MCF 10A (cell line): ENCODE results near the gene AP1G2. TPM values are rescaled to one million over a fixed set of nuclear protein-coding genes. Genes with fewer than 3 reads are reported as not detected.

Source experiments
- BruUV-seq: library from RNA; stranded (reverse); fragments of 400-500 nt; replicated peaks from 2 replicates; lab custom pipeline; 2021; lab: Mats Ljungman, UMichigan
- CTCF ChIA-PET: fragments of 300-600 bp; sonication (Branson Sonifier 250); formaldehyde crosslinking; extraction: SDS; loops from one replicate; lab custom pipeline; 2021; ENCODE audit warnings: antibody characterized with exemption, inconsistent platforms; lab: Yijun Ruan, JAX
- POLR2A ChIA-PET: fragments of 300-600, 350-650 bp; sonication (Branson Sonifier 250); formaldehyde crosslinking; extraction: SDS; loops from one replicate; lab custom pipeline; 2020; ENCODE audit warnings: antibody characterized with exemption, inconsistent platforms; lab: Yijun Ruan, JAX
- DNase-seq: peaks from one replicate; pipeline ENCODE4 v3.0.0-alpha.2; 2018; ENCODE audit not compliant: unreplicated experiment
- H3K27ac Mint-ChIP-seq: one replicate; pipeline ENCODE4 v1.8.0; 2022; ENCODE audit warnings: mild to moderate bottlenecking, low read depth, mixed read lengths; ENCODE audit not compliant: unreplicated experiment
- H3K27me3 Mint-ChIP-seq: one replicate; pipeline ENCODE4 v1.8.0; 2022; ENCODE audit warnings: mixed read lengths; ENCODE audit not compliant: insufficient read depth, unreplicated experiment
- H3K36me3 Mint-ChIP-seq: one replicate; pipeline ENCODE4 v1.8.0; 2022; ENCODE audit warnings: mild to moderate bottlenecking, moderate library complexity, mixed read lengths; ENCODE audit not compliant: insufficient read depth, unreplicated experiment
- H3K4me1 Mint-ChIP-seq: one replicate; pipeline ENCODE4 v1.8.0; 2022; ENCODE audit warnings: mixed read lengths; ENCODE audit not compliant: insufficient read depth, unreplicated experiment
- H3K4me3 Mint-ChIP-seq: one replicate; pipeline ENCODE4 v1.8.0; 2022; ENCODE audit warnings: mild to moderate bottlenecking, moderate library complexity, mixed read lengths; ENCODE audit not compliant: unreplicated experiment
- H3K9me3 Mint-ChIP-seq: one replicate; pipeline ENCODE4 v1.8.0; 2022; ENCODE audit warnings: mixed read lengths; ENCODE audit not compliant: unreplicated experiment
- CTCF ChIP-seq: fragments of 200-600 bp; IDR thresholded peaks from one replicate; pipeline ENCODE4 v1.8.0; 2022; ENCODE audit warnings: antibody characterized with exemption, mild to moderate bottlenecking; ENCODE audit not compliant: unreplicated experiment
- intact Hi-C: fragments of 100-400 bp; cut with micrococcal nuclease; formaldehyde crosslinking; loops from 2 replicates; pipeline ENCODE4 v1.14.1; 2022
- total RNA-seq: library from RNA; stranded (reverse); gene quantifications from 2 replicates; pipeline ENCODE4 v1.2.3, GENCODE V29; 2022

Gene AP1G2
- total RNA-seq, 1 experiment from 2014 or later = 89.2 TPM

- ChIA-PET CTCF (interaction anchor here (0.6 to 7.6 kb wide), 5 partner anchors 9 to 304 kb away, joined by 3 to 57 read pairs (median 4); partner anchors contain the start of gene ZFHX2), POLR2A (interaction anchor here (0.6 to 1.8 kb wide), 7 partner anchors 10 to 706 kb away, joined by 3 to 16 read pairs (median 4); partner anchors contain the start of gene THTPA)
- peak overlapping the region; percentile 91 for H3K27ac Mint-ChIP-seq
- BruUV-seq = TSS peak; percentile 68
- peaks cover 29% of the 10 kb centered on the region for H3K36me3 Mint-ChIP-seq
- peaks cover 31% of the 10 kb centered on the region for H3K4me1 Mint-ChIP-seq
- no peak for TF ChIP-seq CTCF
- intact Hi-C loops = loop anchor here (5.0 kb wide), 1 partner anchor 524 kb away; the partner anchor contains the start of gene PCK2
- peak overlapping the region; percentile 99 for H3K4me3 Mint-ChIP-seq
- no peaks in the 10 kb centered on the region for H3K27me3 Mint-ChIP-seq
- no peak for DNase-seq
- no peaks in the 10 kb centered on the region for H3K9me3 Mint-ChIP-seq
Observed at GRCh38 chr14:23568021-23568599, 519 bp upstream of the AP1G2 start.

- peak; percentile 25 for TF ChIP-seq CTCF
- peak overlapping the region; percentile 99 for H3K4me3 Mint-ChIP-seq
- no peak for DNase-seq
- H3K9me3 Mint-ChIP-seq = no peaks in the 10 kb centered on the region
- no TSS peak for BruUV-seq
- peak overlapping the region; percentile 91 for H3K27ac Mint-ChIP-seq
- H3K4me1 Mint-ChIP-seq = peaks cover 21% of the 10 kb centered on the region
- intact Hi-C loops = loop anchor here (5.0 kb wide), 1 partner anchor 526 kb away; the partner anchor contains the start of gene PCK2
- POLR2A ChIA-PET = interaction anchor here (0.5 to 1.8 kb wide), 11 partner anchors 9 to 344 kb away, joined by 3 to 16 read pairs (median 3); partner anchors contain the start of genes PABPN1, THTPA and ZFHX2
- CTCF ChIA-PET = interaction anchor here (0.6 to 7.6 kb wide), 8 partner anchors 7 to 242 kb away, joined by 3 to 57 read pairs (median 4); partner anchors contain the start of gene ZFHX2
- no peaks in the 10 kb centered on the region for H3K27me3 Mint-ChIP-seq
- H3K36me3 Mint-ChIP-seq = peaks cover 37% of the 10 kb centered on the region
Observed at GRCh38 chr14:23566778-23567185, 809 bp downstream of the AP1G2 start.

GRCh38 chr14:23566112-23566777, 1.3 kb downstream of the AP1G2 start:
- TF ChIP-seq CTCF = no peak
- H3K4me1 Mint-ChIP-seq = peaks cover 23% of the 10 kb centered on the region
- ChIA-PET CTCF (interaction anchor here (0.6 to 7.6 kb wide), 7 partner anchors 7 to 88 kb away, joined by 3 to 57 read pairs (median 3); no protein-coding TSS in a partner anchor), POLR2A (interaction anchor here (0.6 to 1.8 kb wide), 8 partner anchors 9 to 344 kb away, joined by 3 to 16 read pairs (median 4); partner anchors contain the start of genes NGDN, PABPN1 and THTPA)
- H3K9me3 Mint-ChIP-seq = no peaks in the 10 kb centered on the region
- BruUV-seq = no TSS peak
- H3K27me3 Mint-ChIP-seq = no peaks in the 10 kb centered on the region
- DNase-seq = no peak
- no peak overlapping the region for H3K27ac Mint-ChIP-seq
- peaks cover 38% of the 10 kb centered on the region for H3K36me3 Mint-ChIP-seq
- intact Hi-C loops = loop anchor here (5.0 kb wide), 1 partner anchor 526 kb away; the partner anchor contains the start of gene PCK2
- peak overlapping the region; percentile 99 for H3K4me3 Mint-ChIP-seq
